Stimulated activated CD4-positive, alpha-beta T cell treated with anti-CD3 and anti-CD28 coated beads, Interleukin-4, amount 100 ng/mL, for 24 hours (primary cell): ENCODE results near the gene RGS21.

Experiments used
- DNase-seq: peaks from one replicate; pipeline ENCODE4 v3.0.0-alpha.2; 2020

The RGS21 gene

DNA sequence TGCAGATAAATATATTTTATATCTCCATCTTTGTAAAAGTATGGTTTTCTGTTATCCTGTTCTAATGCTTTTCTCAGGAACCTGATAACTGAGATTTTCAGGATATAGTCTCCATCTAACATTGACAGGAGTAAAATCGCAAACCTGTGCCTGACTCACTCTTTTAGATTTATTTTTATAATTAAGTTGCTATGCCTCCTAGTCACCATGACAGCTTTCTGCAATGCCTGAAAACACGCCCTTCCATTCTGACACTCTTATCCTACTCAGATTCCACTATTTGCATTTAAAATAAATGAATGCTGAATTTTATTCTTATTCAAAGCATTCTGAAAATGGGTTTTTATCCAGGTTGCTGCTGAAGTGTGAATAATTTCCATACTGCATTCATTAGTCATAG is 62.8 kb downstream of the RGS21 start:
- DNase-seq: no peak

DNA sequence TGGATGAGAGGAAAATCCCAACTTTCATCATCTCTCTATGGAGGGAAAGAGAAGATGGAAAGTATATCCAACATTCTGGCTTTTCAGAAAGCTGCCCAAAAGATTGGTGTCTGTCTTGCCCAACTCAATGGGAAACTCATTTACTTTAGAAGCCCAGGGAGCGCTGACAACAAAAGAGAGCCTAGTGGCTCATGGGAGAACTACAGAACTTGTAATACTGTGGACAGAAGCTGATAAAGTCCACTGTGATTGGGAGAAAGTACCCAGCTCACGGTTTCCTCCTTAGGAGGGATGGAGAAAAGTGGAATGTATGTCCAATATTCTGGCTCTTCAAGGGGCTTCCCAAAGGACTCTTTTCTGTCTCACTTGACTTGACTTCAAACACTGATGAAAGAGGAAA is 66.0 kb downstream of the RGS21 start:
- DNase-seq: no peak

DNA sequence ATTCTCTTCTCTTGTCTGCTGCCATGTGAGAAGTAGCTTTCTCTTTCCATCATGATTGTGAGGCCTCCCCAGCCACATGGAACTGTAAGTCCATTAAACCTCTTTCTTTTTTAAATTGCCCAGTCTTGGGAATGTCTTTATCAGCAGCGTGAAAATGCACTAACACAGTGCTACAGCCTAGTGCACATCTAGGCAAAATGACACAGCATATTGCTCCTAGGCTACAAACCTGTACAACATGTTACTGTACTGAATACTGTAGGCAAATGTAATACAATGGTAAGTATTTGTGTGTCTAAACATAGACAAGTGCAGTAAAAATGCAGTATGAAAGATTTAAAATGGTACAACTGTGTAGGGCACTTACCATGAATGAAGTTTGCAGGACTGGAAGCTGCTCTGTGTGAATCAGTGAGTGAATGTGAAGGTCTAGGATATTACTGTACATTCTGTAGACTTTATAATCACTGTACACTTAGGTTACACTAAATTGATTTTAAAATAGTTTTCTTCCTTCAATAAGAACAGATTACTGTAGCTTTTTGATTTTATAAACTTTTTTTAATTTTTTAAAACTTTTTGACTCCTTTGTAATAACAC is 69.4 kb downstream of the RGS21 start:
- no peak for DNase-seq

DNA sequence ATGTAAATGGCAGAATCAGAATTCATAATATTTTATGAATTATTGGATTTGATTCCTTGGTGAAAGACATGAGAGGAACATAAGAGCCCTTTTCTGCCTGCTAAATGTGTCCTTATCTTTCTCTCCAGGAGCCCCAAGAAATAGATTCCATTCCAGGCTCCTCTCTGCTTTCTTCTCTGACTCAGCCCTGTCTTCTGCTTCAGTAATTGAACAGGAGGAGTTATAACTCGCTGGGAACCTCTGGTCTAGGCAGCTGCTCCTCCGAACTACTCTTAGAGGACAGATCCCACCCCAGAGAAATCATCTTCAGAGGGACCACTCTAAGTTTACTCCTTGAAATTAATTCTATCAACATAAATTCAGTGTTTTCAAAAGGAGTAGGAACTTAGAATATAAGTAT is 78.4 kb downstream of the RGS21 start:
- no peak for DNase-seq

DNA sequence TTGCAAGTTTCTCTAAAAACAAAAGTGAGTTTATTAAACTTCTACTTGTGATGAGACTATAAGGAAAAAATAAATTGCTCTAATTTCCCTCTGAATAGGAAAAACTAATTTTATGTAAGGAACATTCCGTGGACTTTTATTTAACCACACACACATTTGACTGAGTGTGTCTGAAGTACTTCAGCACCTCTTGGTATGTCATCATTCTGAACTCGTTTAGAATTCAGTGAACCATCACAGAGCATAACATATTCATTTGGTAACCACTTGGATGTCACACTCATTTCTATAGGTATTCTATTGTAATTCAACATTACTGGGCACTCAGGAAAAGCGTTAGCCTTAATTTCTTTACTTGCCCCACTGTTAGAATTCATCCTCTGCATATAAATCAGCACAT is 79.1 kb downstream of the RGS21 start:
- DNase-seq: no peak

DNA sequence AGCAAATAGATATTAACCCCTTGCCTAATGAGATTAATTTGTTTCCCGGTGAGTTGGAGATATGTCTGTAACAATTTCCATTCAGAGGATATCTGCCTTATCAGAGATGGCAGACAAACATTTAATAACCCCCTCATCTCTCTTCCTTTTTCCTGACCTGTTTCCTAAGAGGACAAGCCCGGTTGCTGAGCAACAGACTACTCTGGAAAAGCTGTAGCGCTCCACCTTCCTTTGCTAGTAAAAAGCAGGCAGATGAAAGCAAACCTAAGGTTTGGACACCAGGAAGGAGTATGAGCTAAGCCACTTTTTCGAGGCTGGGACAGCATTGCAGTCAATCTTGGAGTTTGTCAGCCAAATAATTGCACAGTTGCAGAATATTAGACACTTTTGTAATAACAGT is 82.4 kb downstream of the RGS21 start:
- no peak for DNase-seq

DNA sequence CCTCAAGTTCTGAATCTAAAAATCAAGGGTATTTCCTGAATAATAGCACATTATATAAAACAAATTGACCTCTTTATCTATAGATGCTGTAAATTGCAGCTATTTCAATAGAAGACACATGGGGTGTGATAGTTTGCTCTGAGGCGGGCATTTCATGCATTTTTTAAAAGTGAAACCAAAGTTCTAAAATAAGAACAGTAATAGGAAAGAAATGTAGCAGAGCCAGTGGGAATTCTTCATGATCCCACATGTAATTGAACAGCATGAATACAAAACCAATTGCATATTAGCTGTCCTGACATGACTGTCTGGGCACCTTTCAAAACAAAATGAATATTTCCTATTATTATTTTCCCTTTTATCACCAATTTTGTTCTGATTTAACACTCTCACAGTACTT is 85.0 kb downstream of the RGS21 start:
- no peak for DNase-seq

DNA sequence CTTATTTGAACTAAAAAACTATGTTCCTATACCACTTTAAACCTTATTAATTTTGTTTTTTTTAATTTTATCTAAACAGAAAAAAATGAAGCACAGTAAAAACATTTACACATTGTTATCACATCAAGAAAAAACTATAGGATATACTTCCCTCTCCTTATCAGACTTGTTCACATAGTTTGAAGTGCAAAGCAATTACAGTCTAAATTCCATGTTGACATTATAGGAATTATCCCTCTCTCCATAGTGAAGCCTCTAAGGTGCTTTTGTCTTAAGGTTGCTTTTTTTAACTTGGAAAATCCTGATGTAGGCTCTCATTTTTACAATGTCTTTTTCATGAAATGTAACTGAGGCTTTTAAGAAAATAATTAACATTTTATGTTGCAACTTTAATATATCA is 85.8 kb downstream of the RGS21 start:
- DNase-seq: no peak

DNA sequence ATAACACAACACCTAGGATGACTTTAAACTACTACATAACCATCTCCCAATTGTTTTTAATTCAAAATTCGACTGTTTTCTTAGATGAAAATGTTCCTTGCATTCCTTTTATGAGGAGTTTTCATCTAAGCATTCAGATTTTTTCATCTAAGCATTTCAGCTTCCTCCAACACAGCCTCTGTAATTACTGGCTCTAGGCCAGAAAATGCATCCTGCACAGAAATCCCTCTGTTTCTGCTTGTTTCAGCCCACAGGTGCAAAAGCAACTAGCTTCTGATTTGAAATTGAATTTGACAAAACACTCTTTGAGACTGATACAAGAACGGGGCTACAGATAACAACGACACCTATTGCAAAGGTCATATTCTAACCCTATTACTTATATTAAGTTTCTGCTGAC is 90.4 kb downstream of the RGS21 start:
- no peak for DNase-seq
